ENCODE data around the gene IFT25.
"Not testable (repeated sequence)": the region's sequence is repeated elsewhere in the genome, so short reads cannot be mapped to it uniquely, and the experiment has no call there.

The IFT25 gene

DNA sequence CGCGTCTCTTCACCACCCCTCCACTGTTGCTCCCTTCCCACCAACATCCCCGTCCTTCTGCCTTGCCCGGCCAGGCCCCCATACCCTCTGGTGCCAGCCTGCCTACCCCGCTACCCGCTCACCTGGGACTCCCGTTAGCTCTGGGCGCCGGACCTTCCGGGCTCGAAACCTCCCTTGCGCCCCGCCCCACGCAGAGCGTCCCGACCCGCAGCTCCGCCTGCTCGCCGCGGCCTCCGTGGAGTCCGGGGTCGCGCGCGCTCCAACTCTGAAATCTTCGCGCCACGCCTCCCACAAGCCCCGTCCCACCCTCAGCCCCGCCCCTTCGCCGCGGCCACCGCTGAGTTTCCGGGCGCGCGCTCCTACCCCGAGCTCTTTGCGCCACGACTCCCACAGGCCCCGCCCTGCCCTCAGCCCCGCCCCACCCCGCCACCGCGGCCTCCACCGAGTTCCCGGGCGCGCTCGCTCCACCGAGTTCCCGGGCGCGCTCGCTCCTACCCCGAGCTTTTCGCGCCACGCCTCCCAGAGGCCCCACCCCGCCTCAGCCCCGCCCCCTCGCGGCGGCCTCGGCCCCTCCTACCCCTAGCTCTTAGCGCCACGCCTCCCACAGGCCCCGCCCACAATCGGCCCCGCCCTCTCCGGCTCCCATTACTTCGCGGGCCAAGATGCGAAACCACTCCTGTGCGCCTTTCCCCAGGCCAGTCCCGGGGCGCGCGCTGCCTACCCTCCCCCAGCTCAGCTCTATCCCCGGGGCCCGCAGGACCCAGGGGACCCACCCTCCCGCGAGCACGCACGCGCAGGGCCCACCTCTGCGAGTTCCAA lies at the start of gene IFT25:
Gene IFT25 (minus strand): TSS at position 267 of the 819 bp plus-strand sequence. CDS start 5,617 bp downstream, outside the sequence.
- peak; percentile 94 for DNase-seq

DNA sequence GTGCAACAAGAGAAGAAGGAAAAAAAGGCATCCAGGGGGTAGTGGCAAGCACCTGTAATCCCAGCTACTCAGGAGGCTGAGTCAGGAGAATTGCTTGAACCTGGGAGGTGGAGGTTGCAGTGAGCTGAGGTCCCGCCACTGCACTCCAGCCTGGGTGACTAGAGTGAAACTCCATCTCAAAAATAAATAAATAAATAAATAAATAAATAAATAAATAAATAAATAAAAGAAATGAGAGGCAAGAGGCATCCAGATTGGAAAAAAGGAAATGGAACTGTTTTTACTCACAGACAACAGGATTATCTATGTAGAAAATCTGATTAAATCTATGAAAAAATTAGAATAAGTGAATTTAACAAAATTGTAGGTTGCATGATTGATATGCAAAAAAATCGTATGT lies 49.0 kb upstream of the IFT25 start:
- not testable (repeated sequence) for DNase-seq

DNA sequence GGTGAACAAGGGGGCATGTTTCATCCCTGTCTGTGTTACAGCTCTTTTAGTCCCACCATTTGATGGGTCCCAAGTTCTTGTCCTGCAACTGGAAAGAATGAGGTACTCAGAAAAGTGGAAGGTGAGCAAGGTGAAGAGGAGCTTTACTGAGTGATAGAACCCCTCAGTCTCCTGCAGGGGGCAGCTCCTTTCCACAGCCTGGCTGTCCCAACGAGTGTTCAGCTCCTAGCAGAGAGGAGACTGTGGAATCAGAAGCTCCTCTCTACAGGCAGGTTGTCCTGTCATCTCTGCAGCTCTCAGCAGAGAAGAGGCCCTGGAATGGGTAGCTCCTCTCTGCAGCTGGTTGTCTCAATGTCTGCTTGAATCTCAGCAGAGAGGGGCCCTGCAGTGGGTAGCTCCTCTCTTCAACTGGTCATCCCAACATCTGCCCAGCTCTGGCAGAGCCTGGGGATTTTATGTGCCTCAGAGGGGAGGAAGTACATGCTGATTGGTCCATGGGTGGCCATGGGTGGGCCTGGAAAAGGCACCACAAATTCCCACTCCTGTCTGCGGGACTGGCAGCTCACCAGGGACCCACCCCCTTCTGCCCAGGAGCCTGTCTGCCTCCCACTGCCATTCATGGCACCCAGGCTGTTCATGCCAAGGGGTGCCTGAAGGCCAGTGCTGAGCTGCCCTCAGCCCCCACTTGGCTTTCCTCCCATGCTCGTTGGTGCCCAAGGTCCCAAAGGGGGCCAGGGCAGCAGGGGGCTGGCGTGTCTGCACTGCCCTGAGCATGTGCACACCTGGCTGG lies 46.8 kb upstream of the IFT25 start:
- no peak for DNase-seq

DNA sequence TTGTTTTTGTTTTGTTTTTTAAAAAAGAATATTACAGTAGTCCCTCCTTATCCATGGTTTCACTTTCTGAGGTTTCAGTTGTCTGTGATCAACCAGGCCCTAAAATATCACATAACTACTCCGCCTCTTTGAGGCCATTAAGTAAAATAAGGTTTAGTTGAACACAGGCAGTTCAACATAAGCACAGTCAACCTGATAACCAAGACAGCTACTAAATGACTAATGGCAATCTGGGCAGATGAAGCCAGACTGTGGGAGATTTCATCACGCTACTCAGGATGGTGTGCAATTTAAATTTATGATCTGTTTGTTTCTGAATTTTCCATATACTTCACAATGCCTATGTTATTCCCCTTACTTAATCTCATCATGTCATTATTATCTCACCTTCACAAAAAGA lies 42.4 kb upstream of the IFT25 start:
- DNase-seq: no peak

DNA sequence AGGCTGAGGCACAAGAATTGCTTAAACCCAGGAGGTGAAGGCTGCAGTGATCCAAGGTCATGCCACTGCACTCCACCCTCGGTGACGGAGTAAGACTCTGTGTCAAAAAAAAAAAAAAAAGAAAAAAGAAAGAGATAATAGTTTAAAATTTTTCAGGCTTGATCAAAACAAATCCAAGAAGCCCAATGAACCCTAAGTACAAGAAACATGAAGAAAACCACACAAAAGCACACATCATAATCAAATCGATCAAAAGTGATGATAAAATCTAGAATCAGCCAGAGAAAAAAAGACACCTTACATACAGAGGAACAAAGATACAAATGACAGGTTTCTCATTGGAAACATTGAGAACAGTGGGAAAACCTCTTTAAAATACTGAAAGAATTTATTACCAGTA lies 41.0 kb upstream of the IFT25 start:
- no peak for DNase-seq

DNA sequence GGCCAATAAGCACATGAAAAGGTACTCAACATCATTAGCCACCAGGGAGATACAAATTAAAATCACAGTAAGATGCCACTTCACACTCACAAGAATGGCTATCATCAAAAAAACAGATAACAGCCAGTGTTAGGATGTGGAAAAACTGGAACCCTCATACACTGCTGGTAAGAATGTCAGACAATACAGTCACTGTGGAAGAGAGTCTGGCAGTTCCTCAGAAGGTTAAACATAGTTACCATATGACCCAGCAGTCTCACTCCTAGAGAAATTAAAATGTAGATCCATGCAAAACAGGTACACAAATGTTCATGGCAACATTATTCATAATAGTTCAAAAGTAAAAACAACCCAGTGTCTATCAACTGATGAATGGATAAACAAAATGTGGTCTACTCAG lies 39.2 kb upstream of the IFT25 start:
- no peak for DNase-seq

DNA sequence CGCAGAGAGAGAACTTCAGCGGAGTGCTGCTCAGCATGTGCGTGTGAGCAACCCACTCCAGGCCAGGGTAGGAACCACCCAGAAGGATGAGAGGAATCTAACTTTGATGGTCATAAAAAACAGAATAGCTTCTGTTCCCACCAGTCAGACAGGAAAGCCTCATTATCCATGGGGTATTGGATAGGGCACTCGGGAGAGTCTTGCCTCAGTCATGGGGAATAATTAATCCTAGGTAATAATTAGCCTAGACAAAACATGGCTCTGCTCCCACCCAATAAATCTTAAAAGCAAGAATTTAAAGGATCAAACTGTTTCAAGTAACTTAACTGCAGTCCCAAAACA lies 37.2 kb upstream of the IFT25 start:
- no peak for DNase-seq

DNA sequence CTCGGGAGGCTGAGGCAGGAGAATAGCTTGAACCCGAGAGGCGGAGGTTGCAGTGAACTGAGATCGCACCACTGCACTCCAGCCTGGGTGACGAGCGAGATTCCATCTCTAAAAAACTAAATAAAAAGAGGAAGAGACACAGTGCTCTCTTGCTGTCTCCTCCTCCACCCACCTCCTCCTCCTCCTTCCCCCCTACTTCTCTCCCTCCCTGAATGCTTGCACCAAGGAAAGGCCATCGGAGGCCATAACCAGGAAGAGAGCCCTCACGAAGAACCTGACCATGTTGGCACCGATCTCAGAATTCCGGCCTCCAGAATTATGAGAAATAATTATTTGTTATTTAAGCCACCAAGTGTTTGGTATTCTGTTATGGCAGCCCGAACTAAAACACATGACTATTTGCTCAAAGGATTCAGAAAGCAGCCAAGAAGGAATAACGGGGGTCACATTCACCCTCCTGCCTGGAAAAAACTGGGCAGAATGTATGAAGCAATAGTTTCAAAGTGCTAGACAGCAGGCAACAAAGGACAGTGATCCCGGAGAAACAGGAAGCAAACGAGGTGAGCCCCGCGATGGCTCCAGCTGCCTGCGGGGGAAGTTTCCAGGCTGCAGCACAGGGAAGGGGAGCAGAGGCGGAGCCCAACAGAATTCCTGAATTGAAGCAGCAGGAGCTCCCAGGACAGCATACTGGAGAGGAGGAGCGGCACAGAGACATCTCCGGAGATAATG lies 36.7 kb upstream of the IFT25 start:
- DNase-seq: no peak

DNA sequence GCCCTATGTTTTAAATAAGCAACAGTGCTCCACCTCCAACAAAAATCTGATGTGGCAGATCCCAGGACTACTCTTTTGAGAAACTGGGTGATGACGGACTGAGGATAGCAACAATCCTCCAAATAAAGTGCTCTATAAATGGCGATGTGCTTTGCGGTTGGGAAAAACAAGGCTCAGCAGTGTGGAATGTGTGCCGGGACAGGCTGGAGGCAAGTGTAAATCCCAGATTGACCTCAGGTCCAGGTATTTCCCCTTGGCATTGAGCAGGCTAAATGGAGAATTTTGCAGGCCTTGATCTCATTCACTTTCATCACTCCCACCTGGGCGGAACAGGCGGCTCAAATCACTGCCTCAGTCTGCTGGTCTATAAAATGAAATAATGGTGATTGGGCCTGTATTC lies 35.7 kb upstream of the IFT25 start:
- DNase-seq: no peak

DNA sequence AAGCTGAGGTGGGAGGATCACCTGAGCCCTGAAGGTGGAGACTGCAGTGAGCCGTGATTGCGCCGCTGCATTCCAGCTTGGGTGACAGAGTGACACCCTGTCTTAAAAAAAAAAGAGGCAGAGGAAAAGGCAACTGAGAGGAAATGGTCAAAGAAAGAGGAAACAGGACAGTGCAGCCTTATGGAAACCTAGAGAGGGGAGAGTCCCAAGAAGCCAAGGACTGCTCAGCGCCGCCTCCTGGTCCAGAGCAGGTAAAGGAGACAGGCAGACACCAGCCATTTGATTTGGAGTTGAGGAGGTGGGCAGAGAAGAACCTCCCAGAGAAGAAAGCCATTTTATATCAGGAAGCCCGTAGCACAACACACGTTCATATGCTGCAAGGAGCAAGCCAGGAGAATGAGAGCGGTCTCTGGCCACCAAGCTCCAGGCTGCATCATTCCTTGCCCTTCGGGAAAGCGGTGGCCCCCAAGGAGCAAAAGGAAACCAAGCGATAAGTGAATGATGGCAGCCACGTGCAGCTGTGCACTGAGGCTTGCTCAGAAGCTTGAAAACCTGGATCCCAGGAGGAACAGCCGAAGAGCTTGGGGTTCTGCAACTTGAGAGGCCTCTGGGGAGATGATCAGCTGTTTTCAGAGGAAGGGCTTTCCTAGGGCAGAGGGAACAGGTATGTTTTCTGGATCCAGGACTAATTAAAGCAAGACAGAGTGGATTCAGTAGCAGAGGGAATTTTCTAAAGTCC lies 34.4 kb upstream of the IFT25 start:
- DNase-seq: no peak

DNA sequence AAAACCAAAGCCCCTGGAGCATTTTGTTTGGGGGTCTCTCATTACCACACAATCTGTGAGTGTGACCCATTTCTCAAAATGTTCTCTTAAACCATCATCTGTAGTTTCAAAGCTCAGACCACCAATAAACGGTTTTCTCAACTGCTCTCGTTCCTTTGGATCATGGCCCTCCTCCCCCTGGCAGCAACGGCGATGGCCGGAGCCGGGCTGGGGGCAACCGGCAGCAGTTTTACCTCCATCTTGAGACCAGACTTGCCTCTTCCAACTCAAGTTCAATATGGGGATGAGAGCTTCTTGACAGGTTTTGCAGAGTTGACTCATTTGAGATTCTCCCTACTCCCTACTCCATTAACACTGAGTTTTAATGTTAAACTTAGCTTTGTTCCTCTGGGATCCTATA lies 30.4 kb upstream of the IFT25 start:
- no peak for DNase-seq

DNA sequence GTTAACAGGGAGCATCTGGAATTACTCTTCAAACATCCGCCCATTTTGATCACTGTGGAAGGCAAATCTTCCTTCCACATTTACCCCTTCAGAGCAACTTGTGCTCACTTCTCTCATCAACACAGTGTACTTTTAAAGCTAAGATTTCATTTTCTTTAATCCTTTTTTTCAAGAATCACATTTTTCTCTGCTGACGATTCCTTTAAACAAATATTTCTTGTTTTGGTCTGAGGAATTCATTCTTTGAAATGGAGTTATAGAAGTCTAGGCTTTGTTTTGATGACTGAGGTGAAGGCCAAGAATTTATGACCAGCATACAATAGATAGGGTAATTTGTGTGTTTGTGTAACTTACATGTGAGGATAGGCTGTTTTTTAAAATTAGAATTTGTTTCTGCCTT lies 26.2 kb upstream of the IFT25 start:
- DNase-seq: no peak

DNA sequence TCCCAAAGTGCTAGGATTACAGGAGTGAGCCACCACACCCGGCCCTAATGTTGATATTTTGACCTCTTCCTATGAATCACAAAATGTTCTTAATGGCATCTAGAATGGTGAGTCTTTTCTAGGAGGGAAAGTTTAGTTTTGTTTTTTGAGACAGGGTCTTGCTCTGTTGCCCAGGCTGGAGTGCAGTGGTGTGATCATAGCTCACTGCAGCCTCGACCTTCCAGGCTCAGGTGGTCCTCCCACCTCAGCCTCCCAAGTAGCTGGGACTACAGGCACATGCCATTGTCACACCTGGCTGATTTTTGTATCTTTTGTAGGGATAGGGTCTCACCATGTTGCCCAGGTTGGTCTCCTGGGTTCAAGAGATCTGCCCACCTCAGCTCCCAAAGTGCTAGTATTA lies 23.8 kb upstream of the IFT25 start:
- DNase-seq: not testable (repeated sequence)

DNA sequence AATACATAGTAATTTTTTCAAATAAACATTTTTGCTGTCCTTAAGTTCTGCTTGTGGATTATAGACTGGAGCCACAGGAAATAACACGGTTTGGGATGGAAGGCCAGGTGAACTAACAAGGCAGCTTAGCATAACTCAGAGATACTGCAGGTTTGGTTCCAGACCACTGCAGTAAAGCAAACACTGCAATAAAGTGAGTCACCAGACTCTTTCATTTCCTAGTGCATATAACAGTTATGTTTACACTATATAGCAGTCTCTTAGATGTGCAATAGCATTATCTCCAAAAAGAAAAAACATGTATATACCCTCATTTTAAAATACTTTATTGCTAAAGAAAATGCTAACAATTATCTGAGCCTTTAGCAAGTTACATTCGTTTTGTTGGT lies 22.6 kb upstream of the IFT25 start:
- peak; percentile 43 for DNase-seq

DNA sequence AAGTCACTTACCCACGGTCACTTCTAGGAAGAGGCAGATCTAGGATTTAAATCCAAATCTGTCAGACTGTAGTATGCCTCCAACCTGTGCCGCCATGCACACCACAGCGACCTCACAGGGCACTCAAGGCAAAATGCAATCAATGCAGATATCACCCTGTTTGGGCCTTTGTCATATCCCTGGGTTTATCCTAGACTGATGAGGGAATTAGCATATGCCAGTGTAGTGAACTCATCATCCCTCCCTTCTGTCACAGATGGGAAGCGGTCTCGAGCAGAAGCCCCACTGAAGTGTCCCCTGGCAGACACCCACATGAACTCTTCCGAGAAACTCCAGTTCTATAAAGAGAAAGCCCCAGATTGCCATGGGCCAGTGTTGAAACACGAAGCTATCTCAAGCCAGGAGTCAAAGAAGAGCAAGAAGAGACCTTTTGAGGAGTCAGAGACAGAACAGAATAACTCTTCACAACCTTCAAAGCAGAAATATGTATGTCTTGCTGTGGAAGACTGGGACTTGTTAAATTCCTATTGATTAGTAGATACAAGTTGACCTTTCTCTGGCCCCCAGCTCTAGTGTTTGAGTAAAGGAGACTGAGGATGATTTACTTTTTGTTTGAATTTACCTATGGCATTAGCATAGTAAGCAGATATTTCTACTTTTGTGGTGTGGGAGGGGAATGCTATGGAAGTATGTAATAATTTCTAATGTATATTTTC lies 22.1 kb upstream of the IFT25 start:
- no peak for DNase-seq

DNA sequence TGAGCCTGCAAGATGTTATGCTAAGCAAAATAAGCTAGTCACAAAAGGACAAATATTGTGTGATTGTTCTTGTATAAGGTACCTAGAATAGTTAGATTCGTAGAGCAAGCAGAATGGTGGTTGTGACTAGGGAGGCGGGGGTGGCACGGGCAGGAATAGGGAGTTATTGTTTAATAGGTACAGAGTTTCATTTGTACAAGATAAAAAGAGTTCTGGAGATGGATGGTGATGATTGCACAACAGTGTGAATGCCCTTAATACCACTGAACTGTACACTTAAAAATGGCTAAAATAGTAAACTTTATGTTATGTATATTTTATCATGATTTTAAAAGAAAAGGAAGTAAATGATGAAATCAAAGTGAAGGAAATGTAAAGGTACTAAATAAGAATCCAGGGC lies 21.3 kb upstream of the IFT25 start:
- DNase-seq: no peak

DNA sequence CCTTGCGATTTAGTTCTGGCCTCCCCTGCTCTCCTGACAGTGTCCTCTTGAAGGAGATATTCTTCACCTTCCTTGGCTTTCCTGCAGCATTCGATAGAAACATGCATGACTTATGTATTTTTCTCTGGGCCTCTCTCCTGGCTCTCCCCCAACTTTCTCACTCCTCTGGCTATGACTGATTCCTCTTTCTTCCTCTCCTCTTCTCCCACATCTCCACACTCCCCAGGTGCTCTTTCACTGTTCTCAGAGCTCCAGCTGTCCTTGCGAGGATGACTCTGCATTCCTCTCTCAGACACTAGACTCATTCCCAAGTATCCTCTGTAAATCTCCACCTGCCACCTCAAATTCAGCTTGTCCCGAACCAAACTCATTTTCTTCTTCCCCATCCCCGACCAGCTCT lies 18.6 kb upstream of the IFT25 start:
- DNase-seq: no peak

DNA sequence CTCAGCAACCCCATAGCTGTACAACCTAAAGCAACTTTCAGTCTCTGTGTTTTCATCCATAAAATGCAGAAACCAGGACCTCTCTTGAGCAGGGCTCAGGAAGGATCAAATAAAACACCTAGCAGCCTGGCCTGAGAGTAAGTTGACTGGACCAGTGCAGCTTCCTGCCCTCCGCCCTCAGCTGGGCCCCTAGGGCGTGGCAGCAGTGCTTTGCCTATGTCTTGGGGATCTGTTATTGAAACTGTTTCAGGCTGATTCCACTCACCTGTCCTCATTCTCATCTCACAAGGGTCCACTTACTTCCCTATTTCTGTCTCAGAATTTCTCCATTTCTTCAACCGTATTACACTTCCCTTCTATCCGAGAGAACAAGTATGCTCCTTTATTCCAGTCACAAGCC lies 18.0 kb upstream of the IFT25 start:
- DNase-seq: no peak

DNA sequence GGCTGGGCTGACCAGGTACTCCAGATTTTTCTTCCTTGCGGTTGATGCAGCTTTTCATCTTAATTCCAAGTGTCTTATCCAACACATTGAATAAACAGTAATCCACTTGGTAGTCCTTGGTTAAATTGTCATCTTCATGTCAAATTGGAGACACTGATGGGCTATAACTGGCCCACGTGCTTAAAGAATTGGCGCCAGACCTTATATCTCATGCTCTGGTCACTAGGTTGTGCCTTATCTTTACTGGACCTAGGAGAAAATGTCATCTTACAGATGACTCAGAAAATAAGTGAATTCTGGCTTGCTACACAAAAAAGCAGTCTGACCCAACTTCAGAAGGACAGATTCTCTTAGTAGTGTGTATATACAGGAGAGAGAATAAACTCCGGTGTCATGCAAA lies 16.9 kb upstream of the IFT25 start:
- no peak for DNase-seq

DNA sequence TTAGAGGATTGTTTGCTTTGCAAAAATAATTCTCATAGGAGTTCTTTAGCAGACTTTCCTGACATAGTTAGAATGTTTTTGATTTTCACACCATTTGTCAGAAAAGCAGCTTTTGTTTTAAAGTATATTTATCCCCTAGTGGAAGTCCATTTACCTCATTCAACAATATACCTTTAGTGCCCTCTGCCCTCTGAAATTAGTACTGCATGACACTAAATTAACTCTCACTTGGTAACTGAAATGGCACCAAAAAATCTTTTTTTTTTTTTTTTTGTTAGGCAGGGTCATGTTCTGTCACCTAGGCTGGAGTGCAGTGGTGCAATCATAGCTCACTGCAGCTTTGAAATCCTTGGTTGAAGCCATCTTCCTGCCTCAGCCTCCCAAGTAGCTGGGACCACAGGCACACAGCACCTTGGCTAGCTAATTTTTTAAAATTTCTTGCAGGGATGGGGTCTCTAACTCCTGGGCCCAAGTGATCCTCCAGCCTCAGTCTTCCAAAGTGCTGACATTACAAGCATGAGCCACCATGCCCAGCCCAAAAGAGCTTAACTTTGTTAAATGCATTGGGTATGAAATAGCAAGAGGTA lies 14.3 kb upstream of the IFT25 start:
- DNase-seq: peak; percentile 68

DNA sequence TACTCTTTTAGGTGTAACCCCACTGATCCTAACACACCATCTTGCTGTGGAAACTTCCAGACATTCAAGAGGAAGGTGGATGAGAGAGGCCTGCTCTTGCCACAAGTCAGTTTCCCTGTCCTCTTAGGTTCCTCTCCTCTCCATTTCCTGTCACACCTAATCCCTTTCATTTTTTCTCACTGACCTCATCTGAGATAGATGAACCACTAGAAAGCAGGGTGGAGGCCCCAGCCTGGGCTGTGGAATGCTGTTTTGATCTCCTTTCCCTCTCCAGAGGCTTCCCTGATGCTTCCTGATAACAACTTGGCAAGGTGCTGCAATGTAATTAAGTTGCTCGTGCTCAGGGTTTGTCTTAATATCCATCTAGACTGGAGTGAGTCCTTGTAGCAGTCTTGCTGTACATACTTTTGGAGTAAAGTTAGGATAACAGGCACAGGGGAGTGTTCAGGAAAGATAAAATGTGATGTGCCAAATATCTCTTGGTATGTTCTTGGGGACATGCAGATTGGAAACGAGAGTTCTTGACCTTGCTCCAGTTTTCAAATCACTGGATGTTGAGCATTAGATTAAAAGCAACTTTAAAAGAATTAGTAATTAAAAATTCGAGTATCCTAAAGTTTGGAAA lies 11.8 kb upstream of the IFT25 start:
- peak; percentile 95 for DNase-seq
